ENCODE results near the gene PDCD10. TPM values are rescaled to one million over a fixed set of nuclear protein-coding genes. Genes with fewer than 3 reads are reported as not detected.

The PDCD10 gene
- total RNA-seq, 1 donor from 2014 or later = 35.3 TPM

Other genes with a start within 250 kb of the PDCD10 start
- 0.40 to 0.55 TPM (median 0.47 TPM) in 3 replicates for gene WDR49, start 81.0 kb downstream of the PDCD10 start, total RNA-seq
- 5.2 to 6.1 TPM (median 5.8 TPM) in 3 replicates for gene SERPINI1, start 829 bp upstream of the PDCD10 start, total RNA-seq